Smooth muscle cell of the brain vasculature (primary cell): ENCODE data around the gene NR6A1.

ENCODE experiments used
- DNase-seq: peaks from one replicate; pipeline ENCODE4 v3.0.0-alpha.2; 2012; ENCODE audit warnings: low read depth, low spot score

NR6A1 gene

GRCh38 chr9:124658165-124659017, 112.7 kb downstream of the NR6A1 start:
- peak; percentile 86 for DNase-seq

GRCh38 chr9:124657516-124657915, 113.6 kb downstream of the NR6A1 start:
- DNase-seq: no peak

DNA sequence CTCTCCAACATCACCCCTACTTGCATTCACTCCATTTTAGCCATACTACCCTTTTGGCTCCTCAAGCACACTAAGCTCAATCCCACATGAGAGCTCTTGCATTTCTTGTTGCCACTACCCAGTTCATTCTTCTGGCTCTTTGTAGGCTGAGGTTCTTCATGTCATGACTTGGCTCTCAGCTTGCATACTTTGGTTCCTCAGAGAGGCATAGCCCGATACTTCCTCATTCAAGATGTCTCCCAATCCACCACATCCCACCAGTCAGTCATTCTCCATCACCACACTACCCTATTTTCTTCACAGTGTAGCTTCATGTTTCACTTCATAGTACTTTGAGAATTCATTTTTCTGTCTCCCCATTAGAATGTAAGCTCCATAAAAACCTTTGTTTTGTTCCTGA, 116.7 kb downstream of the NR6A1 start:
- no peak for DNase-seq

GRCh38 chr9:124652615-124653393, 118.3 kb downstream of the NR6A1 start:
- DNase-seq: no peak

- no peak for DNase-seq
These were observed 118.9 kb downstream of the NR6A1 start for GRCh38 chr9:124652203-124652602.

GRCh38 chr9:124645274-124645673, 125.8 kb downstream of the NR6A1 start:
- no peak for DNase-seq

- DNase-seq: no peak
These were observed 131.5 kb downstream of the NR6A1 start for GRCh38 chr9:124639637-124640036.

GRCh38 chr9:124635285-124635684, 135.8 kb downstream of the NR6A1 start:
- DNase-seq: no peak

DNA sequence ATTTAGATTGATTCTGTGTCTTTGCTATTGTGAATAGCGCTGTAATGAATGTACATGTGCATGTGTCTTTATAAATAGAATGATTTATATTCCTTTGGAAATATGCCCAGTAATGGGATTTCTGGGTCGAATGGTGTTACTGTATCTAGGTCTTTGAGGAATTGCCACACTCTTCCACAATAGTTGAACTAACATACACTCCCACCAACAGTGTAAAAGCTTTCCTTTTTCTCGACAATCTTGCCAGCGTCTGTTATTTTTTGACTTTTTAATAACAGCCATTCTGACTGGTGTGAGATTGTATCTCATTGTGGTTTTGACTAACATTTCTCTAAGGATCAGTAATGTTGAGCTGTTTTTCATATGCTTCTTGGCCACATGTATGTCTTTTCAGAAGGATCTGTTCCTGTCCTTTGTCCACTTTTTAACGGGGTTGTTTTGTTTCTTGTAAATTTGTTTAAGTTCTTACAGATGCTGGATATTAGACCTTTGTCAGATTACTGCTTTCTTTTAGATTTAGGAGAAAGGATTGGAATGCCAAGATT, 139.0 kb downstream of the NR6A1 start:
- no peak for DNase-seq

DNA sequence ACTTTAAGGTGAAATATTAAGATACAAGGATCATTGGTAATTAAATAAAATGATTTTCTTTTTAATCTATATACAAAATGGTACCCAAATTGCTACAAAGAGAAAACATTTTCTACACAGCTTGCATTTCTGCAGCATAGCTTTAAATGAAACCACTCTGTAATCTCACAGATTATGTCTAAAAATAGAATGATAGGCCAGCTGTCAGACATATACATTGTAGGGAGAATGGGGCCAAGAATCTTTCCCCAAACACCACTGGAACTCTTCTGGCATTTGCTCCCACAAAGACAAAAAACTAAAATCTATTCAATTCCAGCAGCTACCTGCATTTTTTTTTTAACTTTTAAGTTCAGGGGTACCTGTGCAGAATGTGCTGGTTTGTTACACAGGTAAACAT, 139.8 kb downstream of the NR6A1 start:
- DNase-seq: no peak

DNA sequence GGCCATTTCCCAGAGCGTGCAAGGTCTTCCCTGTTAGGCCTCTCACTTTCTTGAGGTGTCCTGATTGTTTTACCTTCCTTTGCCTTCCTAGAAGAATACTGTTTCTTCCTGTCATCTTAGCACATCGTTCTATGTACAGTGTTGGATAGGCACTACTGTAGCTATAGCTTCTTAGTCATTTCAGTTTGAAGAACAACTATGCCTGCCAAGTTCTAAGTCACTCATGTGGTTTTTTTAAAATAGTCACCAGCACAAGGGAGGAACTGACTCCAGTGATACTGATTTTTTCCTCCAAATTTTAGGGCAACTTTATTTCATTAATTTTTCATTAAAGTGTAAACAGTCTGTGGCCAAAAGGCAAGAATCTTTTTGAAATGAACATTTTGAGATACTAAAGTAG, 141.5 kb downstream of the NR6A1 start:
- no peak for DNase-seq

GRCh38 chr9:124628741-124629140, 142.4 kb downstream of the NR6A1 start:
- no peak for DNase-seq

DNA sequence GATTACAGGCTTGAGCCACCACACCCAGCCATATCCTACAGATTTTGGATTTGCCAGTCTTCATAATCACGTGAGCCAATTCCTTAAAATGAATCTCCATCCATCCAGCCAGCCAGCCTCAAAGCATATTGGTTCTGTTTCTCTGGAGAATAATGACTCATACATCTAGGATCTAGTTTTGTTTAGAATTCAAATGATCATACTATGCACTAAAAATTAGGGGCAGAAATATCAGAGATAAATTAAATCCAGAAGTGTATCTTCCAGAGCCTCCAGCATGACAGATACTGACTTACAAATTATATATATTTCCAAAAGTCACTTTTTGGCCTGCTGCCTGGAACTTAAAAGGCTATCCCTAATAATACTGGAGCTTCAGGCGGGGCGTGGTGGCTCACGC, 144.8 kb downstream of the NR6A1 start:
- no peak for DNase-seq

DNA sequence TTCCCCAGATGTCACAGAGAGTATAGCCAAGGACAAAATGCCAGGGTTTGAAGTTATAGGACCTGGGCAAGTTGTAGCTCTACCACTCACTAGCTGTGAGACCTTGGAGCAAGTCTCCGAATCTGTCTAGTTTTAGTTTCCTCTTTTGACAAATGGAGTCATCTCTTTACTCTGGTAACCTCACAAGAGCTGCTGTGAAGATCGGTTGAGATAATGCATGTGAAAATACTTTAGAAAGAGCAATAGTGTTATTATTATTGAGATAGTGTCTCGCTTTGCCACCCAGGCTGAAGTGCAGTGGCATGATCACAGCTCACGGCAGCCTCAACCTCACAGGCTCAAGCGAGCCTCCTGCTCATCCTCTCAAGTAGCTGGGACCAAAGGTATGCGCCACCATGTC, 146.0 kb downstream of the NR6A1 start:
- no peak for DNase-seq

DNA sequence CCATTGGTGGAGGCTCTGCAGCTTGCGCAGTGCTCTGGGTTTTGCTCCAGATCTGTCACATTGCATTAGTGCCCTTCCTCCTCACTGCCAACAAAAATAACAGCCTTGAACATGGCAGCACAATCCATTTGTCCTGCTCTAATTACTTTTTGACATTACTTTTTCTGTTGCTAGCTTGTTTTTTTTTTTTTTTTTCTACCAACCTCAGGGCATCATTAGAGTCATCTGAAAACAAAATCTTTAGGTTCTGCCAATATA, 146.4 kb downstream of the NR6A1 start:
- no peak for DNase-seq

DNA sequence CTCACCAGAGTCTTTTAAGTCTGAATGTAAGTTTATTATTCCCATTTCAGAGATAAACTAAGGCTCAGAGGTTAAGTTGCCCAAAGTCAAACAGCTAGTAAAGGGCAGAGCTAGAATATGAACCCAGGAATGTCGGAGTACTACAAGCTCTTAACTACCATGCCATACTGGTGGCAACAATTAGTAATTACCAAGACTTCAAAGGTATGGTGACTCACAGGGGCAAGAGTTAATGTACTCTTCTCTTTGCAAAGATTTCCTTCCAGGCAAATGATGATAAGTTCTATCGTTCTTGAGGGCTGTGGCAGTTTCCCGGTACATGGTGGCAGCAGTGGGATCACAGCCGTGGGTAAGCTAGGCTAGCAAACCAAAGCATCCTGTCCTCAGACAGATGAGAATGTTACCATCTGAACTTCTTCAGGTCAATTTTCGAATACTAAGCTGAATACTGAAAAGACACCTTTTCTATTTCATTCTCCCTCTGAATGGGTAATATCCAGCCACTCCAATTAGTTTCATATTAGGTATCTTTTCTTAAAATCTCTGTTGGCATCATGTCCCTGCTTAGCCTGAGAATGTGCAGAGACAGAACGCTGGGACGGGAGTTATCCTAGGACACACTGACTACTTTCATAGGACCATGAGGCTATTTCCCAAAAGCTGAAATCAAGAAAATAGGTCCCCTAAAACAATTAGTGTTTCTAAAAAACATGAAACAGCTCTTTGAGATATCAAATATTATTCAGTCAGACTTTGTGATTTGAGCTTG, 147.0 kb downstream of the NR6A1 start:
- no peak for DNase-seq

DNA sequence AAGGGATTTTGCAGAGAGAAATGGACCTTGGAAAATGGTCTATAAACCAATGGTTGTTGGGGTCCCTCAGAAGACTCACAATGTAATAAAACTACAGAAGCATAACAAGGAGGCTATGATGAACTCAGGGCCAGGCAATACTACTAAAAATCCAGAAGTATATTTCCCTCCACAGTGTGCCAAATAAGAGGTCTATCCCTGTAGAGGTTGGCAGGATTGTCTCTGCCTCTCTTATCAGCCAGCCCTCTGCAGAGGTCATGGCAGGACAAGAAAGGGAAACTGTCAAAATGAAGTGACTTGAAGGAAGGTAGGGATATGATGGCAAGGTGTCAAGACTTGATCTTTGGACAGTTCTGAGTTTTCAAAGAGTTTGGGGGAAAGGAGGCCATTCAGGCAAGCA, 148.2 kb downstream of the NR6A1 start:
- no peak for DNase-seq

DNA sequence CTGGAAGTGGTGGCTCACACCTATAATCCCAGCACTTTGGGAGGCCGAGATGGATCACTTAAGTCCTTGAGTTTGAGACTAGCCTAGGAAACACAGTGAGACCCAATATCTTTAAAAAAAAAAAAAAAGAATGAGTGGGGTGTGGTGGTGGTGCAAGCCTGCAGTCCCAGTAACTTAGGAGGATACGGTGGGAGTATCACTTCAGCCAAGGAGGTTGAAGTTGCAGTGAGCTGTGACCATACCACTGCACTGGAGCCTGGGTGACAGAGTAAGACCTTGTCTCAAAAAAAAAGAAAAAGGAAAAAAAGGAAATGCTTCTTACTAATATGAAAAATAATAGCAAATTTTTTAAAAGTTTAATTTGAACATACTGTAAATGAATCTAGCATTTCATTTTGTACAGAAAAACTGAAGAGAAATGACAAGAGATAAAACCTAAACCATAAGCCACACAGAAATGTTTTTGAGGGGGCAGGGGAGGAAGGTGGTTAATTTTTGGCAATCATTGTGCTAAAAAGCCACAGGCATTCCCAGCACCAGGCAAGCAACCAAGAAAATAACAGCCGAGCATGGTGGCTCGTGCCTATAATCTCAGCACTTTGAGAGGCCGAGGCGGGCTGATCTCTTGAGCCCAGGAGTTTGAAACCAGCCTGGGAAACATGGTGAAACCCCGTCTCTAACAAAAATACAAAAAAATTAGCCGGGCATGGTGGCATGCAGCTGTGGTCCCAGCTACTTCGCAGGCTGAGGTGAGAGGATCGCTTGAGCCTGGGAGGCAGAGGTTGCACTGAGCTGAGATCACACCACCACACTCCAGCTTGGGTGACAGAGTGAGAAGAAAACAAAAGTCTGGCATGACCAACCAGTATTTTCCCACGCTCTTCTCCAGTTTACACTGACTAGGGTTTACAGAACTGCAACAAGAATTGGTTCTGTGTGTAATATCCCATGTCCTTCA, 149.5 kb downstream of the NR6A1 start:
- no peak for DNase-seq

- DNase-seq: no peak
These were observed 152.6 kb downstream of the NR6A1 start for GRCh38 chr9:124618476-124618875.

DNA sequence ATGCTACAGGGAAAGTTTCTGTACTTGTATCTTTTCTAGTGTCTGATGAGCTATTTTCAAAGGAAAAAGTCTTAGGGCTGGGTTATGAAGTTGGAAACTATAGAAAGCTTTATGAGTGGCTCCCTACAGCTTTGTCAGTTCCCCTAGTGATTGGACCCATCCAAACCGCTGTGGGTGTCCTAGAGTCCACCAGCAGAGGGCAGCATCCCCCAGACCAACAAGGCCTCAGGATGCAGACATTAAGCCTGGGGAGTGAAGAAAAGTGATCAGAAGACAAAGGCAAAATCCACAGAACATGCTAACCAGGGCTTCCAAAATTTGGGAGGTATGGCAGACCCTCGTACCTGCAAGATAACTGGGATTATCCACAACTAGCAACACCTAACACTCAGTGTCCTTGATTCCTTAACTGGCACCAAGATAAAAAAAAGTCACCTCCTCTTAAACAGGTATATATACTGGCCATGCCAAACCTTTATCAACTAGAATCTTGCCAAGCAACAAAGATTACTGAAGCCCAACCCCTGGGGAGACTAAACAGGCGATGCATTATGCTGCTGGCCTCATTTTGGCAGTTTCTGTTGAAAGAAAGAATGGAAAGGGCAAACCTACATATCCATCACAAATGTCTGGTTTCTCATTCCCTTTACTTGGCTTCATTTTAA, 153.5 kb downstream of the NR6A1 start:
- peak; percentile 52 for DNase-seq

- DNase-seq: no peak
These were observed 154.2 kb downstream of the NR6A1 start for GRCh38 chr9:124616961-124617360.
